ENCODE data around the gene PRRG4.

PRRG4 gene

DNA sequence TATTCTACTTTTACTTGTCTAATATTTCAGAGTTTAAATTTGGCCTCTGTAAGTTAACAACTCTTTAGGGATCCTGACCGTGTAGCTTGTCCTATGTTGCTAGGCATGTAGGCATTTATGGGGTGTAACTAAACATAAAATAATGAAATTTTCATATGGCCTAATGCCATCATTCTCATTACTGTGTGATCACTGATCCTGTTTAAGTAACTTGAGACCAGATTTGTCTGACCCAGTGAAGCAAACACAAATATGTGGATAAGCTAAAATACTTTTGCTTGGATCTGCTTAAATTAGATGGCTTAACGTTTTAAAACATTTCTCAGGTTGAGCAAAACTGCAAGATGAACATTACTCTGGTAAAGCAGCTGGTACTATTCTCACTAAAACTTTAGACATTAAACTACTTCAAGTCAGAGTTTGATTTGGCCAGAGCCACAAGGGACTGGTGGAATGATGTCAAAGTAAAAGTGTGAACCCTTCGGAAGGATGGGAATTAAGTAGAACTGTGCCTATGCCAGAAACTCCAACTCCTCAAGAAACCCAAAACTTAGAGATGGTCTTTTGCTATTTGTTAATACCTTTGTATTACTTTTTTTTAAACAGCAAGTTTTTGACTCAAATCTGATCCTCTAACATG is 75.4 kb downstream of the PRRG4 start:
- H3K36me3 ChIP-seq (ENCODE audit: insufficient read depth, low read length) = no peaks in the 10 kb centered on the region
- no peaks in the 10 kb centered on the region for H3K9me3 ChIP-seq (ENCODE audit: low read depth, low read length)
- DNase-seq (ENCODE audit: low read depth, low spot score) = no peak
- H3K27ac ChIP-seq = no peak overlapping the region
- no peak overlapping the region for H3K4me3 ChIP-seq
- TF ChIP-seq POLR2AphosphoS5 (IDR thresholded peaks at IDR 0.05; ENCODE audit: borderline replicate concordance, low read depth, low read length) (no peak), FOXP2 (optimal IDR thresholded peaks at IDR 0.05; ENCODE audit: control extremely low read depth, extremely low read length, insufficient read depth) (no peak), EZH2 (IDR thresholded peaks at IDR 0.05) (no peak)
- no peak overlapping the region for H3K9ac ChIP-seq (ENCODE audit: insufficient read length)

Data from SK-N-MC (cell line).